Cardiac fibroblast (primary cell): ENCODE measurements around the gene GLS.

Source experiments
- DNase-seq, 2 donors: peaks; one replicate each; pipeline versions ENCODE4 v3.0.0 to v3.0.0-alpha.2; 2010; ENCODE audit warnings: low read depth in 2 of 2
- H3K4me3 ChIP-seq, 2 donors: replicated peaks in 1 of 2; 1 replicate in 1 of 2; 2 replicates in 1 of 2; pipeline ENCODE4 v1.5.1; 2011; ENCODE audit warnings: low read depth in 2 of 2, low read length in 2 of 2, mild to moderate bottlenecking in 2 of 2, moderate library complexity in 1 of 2
- CTCF ChIP-seq: IDR thresholded peaks from one replicate; pipeline ENCODE4 v1.5.1; 2011; ENCODE audit warnings: low read depth, mild to moderate bottlenecking, low read length, inconsistent platforms

GLS gene

GRCh38 chr2:190922376-190922775 is 41.8 kb downstream of the GLS start:
- no peak for TF ChIP-seq CTCF
- DNase-seq: no peak
- H3K4me3 ChIP-seq: no peak overlapping the region

- TF ChIP-seq CTCF: no peak
- DNase-seq: peak in 1 of 2 donors; percentile 20
- H3K4me3 ChIP-seq: no peak overlapping the region
Measured at GRCh38 chr2:190927301-190927700, 46.7 kb downstream of the GLS start.

- DNase-seq: no peak
- no peak overlapping the region for H3K4me3 ChIP-seq
- no peak for TF ChIP-seq CTCF
Measured at GRCh38 chr2:190929919-190930318, 49.3 kb downstream of the GLS start.

GRCh38 chr2:190930411-190930810 is 49.8 kb downstream of the GLS start:
- TF ChIP-seq CTCF: no peak
- H3K4me3 ChIP-seq: no peak overlapping the region
- no peak for DNase-seq

GRCh38 chr2:190932514-190932913 is 51.9 kb downstream of the GLS start:
- TF ChIP-seq CTCF: no peak

GRCh38 chr2:190933361-190933760 is 52.7 kb downstream of the GLS start:
- no peak for DNase-seq
- TF ChIP-seq CTCF: no peak
- H3K4me3 ChIP-seq: no peak overlapping the region

More at GRCh38 chr2:190932514-190932913, 51.9 kb downstream of the GLS start:
- no peak for DNase-seq
- H3K4me3 ChIP-seq: no peak overlapping the region

GRCh38 chr2:190935054-190935453 is 54.4 kb downstream of the GLS start:
- no peak for DNase-seq
- no peak for TF ChIP-seq CTCF
- H3K4me3 ChIP-seq: no peak overlapping the region
